ENCODE data around the gene ARHGAP22.

The ARHGAP22 gene

DNA sequence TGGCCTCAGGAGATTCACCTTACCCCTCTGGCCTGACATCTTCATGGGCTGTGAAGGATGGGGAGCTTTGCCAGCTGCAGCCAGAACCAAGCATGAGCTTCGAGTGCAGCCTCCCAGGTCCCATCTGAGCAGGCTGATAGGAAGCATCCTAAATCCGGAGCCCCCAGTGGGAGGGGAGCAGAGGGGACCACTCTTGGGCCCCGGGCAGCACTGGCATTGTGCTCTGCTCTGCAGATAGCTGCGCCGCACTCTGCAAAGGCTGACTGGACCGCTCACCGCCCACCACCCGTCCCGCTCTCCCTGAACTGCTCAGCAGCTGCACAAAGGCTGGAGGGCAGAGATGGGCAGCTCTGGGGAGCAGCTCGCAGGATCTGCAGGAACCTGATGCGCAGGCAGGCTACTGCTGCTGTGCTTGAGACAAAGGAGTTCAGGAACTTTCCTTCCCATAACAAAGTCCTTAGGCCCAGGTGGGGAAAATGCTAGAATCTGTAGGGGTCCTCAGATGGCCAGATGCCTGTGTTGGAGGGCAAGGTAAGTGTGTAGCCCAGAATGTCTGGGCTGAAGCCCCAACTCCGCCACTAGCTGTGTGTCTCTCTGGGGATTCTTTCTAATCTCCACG is 51.8 kb downstream of the ARHGAP22 start:
- no peak for DNase-seq (ENCODE audit: low read depth)

DNA sequence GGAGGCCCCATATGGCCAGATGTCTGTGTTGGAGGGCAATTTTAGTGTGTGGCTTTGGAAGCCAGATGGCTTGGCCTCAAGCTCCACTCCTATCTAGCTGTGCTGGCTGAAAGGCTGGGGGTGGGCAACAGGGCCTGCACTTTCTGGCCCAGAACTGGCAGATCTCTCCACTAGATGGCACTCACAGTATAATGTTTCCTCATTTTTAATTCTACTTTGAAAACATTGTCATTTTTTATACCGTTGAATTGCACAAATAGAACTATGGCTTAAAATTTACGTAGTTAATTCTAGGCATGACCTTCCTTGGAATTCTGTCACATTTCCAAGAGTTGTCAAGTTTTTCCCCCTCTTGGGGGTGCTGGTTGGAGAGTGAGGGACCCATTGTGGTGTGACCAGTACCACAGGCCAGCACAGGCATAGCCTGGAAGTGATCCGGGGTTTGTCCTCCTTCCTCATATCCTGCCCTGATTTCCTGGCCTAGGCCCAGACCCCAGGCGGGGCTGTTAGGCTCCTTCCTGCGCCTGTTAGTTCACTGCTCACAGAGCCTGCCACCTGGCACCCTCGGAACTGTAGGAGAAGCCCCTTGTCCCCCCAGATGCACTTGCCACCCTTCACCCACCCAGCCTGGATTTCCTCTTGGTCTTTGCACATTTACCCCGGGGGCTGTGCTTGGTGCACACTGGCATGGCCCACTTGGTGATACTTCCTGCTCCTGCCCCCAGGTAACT is 52.8 kb downstream of the ARHGAP22 start:
- no peak for DNase-seq (ENCODE audit: low read depth)

DNA sequence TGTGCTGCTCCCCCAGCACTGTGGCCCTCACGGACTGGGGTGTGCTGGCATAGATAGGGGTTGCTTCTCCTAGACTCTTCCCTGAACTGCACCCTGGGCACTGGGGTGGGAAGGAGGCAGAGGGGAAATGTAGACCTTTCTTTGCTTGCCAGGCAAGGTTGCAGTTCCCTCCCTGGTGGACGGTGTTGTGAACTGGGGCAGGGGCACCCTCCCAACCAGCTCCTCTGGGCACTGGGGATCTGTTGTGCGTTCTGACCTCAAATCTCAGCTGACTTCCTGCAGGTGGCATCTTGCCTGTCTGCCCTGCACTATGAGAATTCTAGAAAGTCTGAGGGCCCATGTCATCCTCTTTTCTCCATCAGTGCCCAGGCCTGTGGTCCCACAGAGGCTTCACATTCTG is 53.9 kb downstream of the ARHGAP22 start:
- no peak for DNase-seq (ENCODE audit: low read depth)

DNA sequence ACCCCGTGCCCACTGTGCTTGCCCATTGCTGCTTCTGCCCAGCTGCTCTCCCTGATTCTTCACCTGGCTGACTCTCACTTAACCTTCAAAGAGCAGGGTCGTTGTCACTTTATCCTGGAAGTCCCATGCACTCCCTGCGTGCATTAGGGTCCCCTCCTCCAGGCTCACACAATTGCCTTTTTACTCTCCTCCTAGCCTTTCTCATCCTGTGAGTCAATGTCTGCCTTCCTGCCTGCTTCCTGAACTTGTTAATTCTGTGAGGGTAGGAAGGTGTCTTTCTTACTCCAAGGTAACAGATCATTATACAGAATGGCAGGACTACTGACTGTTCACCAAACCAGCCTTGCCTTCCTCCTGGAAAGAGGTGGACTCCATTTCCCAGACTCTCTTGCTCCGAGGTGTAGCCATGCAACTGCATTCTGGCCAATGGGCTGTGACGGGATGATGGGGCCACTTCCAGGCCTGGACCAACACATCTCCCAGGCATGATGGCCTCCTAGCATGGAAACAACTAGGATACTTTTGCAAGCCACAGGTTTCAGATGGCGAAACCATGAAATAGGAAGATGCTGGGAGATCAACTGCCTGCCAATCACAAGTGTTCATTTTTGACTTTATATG is 54.7 kb downstream of the ARHGAP22 start:
- no peak for DNase-seq (ENCODE audit: low read depth)

DNA sequence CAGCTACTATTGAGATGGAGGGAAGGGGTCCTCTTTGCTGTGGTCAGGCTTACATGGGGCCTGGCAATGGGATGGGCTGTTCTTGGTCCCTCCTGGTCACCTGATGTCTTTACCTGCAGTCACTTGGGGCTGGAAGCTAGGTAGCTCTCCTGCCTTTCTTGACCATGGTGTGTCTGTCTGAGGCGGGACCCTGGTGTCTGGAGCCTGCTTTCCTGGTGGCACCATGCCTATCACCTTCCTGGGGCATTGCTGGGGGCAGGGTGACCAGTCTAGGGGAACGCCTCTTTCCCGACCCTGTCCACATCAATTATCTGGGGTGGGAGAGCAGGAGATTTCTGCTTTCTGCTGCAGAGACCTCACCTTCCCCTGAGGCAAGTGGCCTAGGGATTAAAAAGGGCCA is 55.6 kb downstream of the ARHGAP22 start:
- no peak for DNase-seq (ENCODE audit: low read depth)

DNA sequence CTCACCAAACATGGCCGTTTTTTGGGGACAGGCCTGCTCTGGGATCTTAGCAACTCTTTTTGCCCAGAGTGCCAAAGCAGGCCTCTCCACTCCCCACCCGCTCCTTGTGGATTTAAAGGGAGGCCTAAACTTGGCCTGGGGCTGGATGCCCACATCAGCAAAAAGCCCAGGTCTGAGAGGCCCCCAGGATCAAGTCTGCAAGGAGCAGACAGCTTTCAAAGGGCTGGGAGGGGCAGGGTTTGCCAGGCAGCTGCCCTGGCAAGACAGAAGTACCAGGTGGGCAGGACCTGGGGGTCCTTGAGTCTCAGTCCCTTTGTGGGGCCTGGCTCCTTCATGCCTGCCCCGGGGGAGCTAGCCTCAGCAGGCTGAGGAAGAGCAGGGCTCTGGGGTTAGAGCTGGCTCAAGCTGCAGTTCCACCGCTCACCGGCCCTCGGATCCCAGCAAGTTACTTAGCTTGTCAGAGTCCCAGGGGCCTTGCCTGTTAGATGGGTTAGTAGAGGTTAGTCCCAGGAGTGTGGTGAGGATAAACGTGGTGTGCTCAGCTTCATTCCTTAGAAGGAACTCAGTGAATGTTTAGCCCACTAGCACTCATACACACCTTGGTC is 56.2 kb downstream of the ARHGAP22 start:
- DNase-seq (ENCODE audit: low read depth), result no peak

DNA sequence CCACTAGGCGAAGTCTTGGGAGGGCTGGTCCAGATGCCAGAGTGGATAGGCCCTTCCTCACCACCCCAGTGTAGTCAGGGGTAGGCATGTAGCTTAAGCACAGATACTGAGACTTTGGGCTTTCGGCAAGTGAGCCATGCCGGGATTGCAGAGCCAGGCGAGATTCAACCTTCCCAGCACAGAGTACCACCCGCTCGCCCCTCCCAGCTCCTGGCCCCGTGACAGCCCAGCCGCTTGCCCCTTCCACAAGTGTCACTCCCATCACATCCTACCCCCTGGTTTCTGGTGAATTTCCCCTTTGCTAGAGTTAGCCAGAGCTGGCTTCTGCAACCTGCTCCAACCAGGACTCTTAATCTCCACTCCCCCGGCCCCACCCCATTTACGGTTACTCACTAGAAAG is 56.9 kb downstream of the ARHGAP22 start:
- DNase-seq (ENCODE audit: low read depth), result no peak

DNA sequence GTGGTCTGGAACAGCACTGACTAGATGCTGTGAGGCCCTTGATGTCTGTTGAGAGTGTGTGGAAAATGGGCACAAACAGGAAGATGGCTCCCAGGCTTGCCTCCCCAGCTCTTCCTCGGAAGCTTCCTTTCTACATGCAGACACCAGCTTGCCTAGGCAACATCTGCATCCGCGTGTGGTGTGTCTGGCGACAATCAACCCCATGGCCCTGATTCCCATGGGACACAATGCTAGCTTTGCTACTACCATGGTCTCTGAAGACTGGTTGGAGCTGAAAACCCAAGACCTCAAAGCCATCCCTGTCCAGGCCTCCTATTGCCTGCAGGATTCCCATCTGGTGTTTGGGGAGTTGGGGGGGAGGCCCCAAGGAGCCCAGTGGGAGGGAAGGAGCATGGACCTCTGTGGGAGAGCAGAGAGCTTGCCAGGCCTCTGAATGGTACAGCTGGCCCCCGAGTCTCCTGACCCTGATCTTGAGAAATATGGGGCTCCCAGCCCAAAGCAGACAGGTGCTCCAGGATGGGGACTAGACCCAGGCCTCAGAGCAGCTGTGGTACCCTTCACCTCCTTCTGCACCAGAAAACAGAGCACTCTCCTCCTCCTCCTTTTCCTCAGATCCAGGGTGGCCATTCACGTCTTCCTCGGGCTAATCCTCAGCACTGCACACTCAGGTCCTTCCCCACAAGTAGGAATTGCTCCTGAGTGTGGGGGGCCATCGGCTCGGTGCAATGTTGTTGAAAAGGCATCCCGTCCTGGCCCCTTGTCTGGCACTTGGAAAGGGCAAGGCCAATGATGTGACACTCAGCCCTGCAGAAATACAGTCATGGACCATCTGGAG is 57.6 kb downstream of the ARHGAP22 start:
- no peak for DNase-seq (ENCODE audit: low read depth)

DNA sequence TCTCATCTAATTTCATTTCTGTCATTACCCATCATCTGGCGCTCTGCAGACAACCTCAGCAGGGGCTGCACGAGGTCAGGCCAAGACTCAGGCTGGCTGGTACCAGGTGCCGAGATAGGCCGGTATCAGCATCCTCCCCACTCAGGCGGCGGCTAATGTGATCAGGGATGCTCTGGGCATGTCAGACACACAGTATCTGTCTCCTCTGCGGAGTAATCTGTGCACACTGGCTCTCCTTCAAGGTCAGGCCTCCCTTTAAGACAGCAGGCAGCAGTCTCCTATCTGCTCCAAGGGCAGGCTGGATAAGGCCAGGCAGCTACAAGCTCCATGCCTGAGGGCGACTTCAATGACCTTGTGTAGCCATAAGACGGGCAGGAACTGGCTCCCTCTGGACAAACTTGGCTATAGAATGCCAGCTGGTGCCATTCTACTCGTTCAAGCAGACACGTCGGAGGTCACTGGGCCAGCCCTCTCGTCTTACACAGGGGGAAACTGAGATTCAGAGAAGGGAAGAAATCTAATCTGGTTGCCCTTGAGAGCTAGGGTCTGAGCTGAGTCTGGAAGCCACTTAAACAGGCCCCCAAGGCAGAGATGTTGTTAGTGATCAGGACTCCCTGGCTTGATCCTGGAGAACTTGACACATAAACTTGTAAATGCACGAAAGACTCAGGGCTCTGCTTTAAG is 59.3 kb downstream of the ARHGAP22 start:
- DNase-seq (ENCODE audit: low read depth), result no peak

DNA sequence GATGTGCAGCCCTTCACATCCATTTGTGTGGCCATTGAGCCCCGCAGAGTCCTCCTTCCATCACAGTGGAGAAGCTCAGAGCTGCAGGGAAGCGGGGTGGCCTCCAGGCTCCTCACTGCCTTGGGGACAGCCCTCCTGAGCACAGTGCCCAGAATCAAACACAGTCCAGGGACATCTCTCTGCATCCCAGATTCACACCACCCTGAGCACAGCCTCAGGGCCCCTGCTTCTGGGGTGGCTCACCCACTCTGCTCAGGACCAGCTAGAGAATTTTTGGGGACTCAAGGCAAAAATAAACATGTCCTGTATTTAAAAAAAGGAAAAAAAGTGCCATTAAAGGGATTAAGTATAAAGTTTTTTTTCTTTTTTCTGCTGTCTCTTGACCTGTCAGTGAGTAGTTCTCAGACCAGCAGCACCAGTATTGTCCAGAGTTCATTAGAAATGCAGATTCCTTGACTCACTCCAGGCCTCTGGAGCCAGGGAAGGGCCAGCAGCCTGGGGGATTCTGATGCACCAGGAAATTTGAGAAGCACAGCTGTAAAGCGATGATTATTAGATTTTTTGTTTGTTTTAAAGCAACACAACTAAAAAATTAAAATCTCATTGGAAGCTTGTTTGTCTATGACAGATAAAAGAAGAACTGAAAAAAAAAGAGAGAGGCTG is 61.6 kb downstream of the ARHGAP22 start:
- DNase-seq (ENCODE audit: low read depth), result no peak

DNA sequence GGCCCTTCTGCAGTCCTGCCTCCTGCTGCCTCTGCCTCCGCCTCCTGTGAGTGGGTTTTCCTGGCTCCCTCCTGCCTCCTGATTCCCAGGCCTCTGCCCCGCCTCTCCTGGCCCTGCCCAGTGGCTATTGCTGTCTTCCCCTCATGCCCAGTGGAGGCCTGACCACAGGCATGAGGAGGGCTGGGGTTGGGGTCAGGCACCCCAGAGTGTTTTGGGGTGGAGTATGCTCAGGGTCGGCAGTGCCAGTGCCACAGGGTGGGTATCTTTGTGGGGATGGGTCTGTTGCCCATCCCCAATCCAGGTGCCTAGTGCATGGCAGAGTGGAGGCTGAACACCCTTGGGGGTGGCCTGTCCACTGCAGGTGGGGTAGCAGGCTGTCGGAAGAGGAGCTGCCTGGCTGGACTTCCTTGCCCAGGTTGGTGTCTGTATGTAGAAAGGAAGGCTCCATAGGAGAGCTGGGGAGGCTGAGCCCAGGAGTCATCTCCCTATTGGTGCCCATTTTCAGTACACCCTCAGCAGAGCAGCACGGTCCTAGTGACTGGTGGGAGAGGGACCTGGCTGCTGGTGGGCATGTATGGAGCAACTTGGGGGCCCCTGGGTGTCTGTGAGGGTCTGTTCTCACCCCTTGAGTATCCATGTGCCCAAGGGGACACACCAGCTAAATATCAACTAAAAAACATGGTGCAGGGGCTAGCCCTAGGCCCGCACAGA is 62.2 kb downstream of the ARHGAP22 start:
- no peak for DNase-seq (ENCODE audit: low read depth)

DNA sequence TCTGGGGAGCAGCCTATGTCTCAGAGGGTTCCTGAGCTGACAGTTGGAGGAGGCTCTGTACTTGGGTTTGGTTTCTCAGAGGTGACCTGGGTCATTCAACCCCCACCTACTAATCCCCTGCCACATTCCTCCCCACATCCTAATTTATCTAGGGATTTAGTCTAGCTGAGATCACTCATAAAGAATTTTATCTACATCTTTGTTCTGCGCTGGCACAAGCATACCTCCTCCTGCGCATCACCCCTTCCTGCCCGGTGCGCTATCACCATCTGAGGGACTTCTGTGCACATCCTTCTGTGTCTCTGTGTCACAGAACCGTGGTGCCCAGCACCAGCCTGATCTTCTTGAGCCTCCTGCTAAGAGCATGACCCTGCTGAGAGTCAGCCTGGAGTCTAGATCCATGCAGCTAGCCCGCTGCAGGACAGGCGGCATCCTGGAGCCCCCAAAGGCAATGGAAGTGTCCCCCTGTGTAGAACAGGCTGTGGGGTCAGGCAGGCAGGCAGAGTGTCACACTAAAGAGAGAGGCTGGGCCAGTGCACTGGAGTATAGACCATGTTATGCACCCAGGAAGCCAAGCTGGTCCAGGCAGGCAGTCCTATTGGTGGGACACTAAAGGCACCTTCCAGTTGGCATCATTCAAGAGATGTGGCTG is 63.6 kb downstream of the ARHGAP22 start:
- no peak for DNase-seq (ENCODE audit: low read depth)

DNA sequence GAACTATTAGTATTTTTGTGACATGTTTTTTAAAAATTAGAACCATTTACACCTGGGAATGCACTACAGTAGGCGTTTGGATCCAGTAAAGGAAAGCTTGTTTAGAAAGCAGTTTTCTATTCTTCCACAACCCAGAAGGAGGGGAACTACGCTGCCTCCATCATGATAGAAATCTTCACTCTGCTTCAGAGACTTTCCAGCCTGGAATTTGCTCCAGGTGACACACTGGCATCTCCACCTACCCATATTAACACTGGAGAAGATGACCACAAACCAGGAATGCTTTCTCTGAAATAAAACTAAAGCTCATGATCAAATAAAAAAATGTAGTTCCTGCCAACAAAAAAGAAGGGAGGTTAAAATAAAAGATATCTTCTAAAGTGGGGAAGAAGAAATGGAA is 66.3 kb downstream of the ARHGAP22 start:
- no peak for DNase-seq (ENCODE audit: low read depth)

DNA sequence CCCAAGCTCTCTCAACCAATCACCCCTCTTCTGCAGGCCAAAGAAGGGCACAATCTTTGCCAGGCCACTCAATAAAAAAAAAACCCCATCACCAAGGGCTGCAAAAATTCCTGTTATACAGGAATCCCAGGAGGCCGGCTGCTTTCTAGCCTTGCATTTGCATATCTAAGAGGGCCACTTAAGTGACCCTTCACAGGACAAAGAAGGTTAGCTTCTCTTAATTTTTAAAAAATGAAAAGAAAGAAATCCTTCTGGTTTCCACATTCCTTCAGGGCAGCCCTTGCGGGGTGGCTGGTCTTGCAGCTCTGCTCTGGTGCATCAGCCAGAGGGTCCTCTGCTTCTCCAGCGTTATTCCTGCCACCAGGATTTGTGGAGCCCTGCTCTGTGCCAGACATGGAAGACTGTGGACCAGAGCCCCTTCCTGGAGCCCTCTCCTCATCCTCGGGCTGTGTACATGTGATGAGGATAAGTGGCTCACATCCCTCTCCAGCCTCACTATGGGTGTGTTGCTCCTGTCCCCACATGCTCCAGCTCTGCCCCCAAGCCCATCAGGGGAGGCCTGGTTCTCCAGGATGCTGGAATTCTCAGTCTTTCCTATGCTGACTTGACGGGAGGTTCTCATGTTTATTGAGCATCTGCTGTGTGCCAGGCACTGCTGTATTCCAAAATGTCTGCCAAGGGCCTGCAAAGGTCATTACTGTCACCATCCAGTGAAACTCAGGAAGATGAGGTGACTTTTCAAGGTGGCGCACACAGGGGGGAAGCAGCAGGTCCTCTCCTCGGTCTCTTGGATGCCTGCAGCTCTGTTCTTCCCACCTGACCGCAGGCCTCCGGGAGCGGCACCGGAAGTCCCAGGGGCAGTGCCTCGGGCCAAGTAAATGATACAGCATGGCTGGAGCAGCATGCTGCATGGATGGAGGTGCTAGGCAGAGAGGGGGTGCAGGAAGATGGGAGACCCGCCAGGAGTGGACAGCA is 67.7 kb downstream of the ARHGAP22 start:
- no peak for DNase-seq (ENCODE audit: low read depth)

DNA sequence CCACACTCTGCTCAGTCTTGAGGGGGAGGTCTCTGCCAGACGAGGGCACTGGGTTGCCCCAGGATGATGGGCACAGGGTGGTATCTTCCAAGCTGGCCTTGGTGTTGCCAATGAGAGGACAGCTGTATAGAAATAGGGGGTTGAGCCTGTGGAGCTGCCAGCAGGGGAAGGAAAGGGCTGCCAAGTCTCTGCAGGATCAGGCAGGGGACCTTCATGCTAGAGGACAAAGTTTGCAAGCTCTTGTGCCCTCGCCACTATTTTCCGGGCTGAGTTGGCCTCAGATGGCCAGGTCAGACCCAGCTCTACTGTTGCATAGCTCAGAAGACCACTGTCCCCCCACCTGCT is 68.7 kb downstream of the ARHGAP22 start:
- no peak for DNase-seq (ENCODE audit: low read depth)

DNA sequence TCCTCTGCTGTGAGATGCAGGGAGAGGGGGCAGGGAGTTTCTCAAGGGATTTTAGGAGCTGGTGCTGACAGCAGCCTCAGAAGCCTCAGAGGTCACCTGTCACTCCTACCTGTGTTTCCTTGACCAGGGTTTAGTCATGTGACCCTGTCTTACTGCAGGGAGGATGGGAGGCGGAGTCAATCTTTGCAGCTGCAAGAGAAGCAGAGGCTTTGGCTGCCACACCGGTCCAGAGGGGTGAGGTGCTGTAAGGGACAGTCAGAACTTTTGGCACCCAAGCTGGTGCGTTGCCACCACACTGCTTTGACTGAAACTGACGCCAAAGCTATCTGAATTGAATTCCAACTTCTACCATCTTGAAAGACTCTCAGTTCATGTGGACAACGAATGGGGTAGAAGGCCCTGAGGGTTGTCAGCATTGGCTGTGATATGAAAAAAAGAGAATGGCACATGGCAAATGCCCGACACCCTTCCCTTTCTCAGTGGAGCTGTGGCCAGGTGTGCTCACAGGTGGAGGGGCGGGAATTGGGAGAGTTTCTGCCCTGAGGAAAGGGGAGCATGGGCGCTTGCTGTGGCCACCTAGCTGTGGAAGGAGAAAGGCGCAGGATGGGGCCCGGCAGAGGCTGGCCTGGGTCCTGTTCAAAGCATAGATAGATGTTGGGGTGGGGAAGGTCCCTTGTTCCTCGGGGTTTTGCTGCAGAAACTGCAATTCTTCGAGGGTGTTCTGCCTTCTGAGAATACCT is 69.3 kb downstream of the ARHGAP22 start:
- DNase-seq (ENCODE audit: low read depth), result no peak

DNA sequence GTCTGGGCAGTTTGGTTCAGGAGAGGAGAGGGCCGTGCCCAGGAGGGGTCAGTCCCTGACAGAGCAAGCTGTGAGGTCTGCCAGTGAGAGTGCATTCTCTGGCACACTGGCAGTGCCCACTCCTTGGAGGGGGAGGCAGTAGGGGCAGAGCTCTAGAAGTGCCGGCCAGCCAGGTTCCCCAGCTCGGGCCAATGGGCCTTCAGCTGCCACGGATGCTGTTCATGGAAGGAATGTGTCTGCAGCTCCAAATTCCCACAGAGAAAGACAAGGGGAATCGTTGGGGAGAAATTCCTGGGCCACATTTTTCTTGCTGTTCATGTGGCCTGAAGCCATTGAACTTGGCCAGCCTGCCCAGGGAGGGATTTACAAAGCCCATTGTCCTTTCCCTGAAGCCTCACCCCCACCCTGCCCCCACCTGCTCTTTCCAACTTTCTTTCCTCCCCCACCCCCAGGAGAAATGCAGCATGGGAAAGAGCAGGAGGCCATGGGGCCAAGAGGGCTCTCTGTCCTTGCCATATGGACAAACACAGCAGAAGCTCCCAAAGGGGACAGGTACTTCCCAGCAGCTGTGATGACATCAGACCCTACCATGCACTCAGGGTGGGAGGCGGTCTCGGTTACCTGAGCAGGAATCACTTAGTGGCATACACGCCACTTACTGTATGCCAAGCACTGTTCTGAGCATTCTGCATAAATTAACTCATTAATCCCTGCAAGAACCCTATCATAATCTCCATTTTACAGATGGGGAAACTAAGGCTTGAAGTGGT is 70.7 kb downstream of the ARHGAP22 start:
- DNase-seq (ENCODE audit: low read depth), result no peak

Measured in stimulated activated CD8-positive, alpha-beta memory T cell treated with anti-CD3 and anti-CD28 coated beads, Interleukin-12 subunit alpha, Interleukin-12 subunit beta, amount 100 ng/mL, for 1 hour (primary cell).